Pancreas (tissue), 10 donors: Measurements from ENCODE around the gene HJV. TPM values are rescaled to one million over a fixed set of nuclear protein-coding genes. Genes with fewer than 3 reads are reported as not detected.

ENCODE experiments used
- ATAC-seq, 4 donors: fragments of 200-7000 bp; cut with Tn5 transposase; one replicate each; pipeline versions ENCODE4 v1.8.0 to v1.9.1; 2020; ENCODE audit warnings: mild to moderate bottlenecking in 4 of 4, moderate library complexity in 4 of 4
- DNase-seq, 6 donors: peaks; one replicate each; pipeline ENCODE4 v3.0.0-alpha.2; 2020
- FAIRE-seq: peaks from 2 replicates; lab custom pipeline; 2012; peaks lifted over from hg19 to GRCh38; lab: Jason Lieb, UNC
- H3K27ac ChIP-seq, 4 donors: fragments of 200-600 bp; sonication (generic); 1 replicate in 3 of 4; 2 replicates in 1 of 4; pipeline versions ENCODE4 v1.5.0 to v1.8.0; 2020
- H3K27me3 ChIP-seq, 4 donors: fragments of 200-600 bp; one replicate each; pipeline ENCODE4 v1.8.0; 2021
- H3K36me3 ChIP-seq, 3 donors: fragments of 200-600 bp; sonication (generic) in 1 of 3; one replicate each; pipeline versions ENCODE4 v1.5.0 to v1.8.0; 2020 to 2021
- H3K4me1 ChIP-seq, 3 donors: fragments of 200-600 bp; one replicate each; pipeline ENCODE4 v1.8.0; 2021
- H3K4me3 ChIP-seq, 4 donors: fragments of 200-600 bp; sonication (generic) in 2 of 4; one replicate each; pipeline versions ENCODE4 v1.5.0 to v1.8.0; 2020 to 2021
- H3K9me3 ChIP-seq, 4 donors: fragments of 200-600 bp; one replicate each; pipeline ENCODE4 v1.8.0; 2021
- WGBS, 2 donors: extraction: QIAGEN DNeasy Blood & Tissue Kit; methylation state at CpG; one replicate each; pipeline ENCODE4 v1.1.7; 2013; 5-methylcytosine and 5-hydroxymethylcytosine counted together
- intact Hi-C, 3 donors: fragments of 100-400 bp; cut with DNase I; formaldehyde crosslinking; loops; one replicate each; pipeline versions ENCODE4 v1.11.1 to v1.14.2; 2022
- polyA plus RNA-seq, 2 donors: library from polyadenylated mRNA; stranded (reverse); fragments of 200-250 nt; gene quantifications; one replicate each; pipeline ENCODE4 v1.2.3, GENCODE V29; 2013
- total RNA-seq, 6 donors: library from RNA; stranded (reverse); fragmentation: NEBNext Ultra II Directional in 4 of 6; extraction: Animal tissue kit (Norgen Biotek cat#: 25700) in 4 of 6; gene quantifications; one replicate each; pipeline versions ENCODE4 v1.2.1 to v1.2.4, GENCODE V29; 2021 to 2023
- TF ChIP-seq, protein P1 (sequence below), 4 donors: fragments of 200-600 bp; sonication (generic) in 3 of 4; IDR thresholded peaks; one replicate each; pipeline versions ENCODE4 v1.5.0 to v1.8.0; 2021; ENCODE audit warnings: antibody characterized with exemption in 4 of 4
- donor health status: healthy with polysubstance abuse.
- donor health status: DM: no; HTN: no; CAD: no; lungs with moderate emphysema.
- donor health status: DM: no; HTN: no; CAD: no.
- donor health status: control.
- donor health status: control.
- donor health status: Bipolar disorder and iron deficiency.
- donor health status: DM: yes; HTN: yes; CAD: no.
- donor health status: DM: no; HTN: no; CAD: no.
- donor health status: DM: no; HTN: no; CAD: no.
- donor health status: DM: yes; HTN: yes; CAD: no.

The HJV gene
- total and polyA plus RNA-seq, 8 donors = 0.07 TPM; not detected in 7

- ATAC-seq = no peak
Observed at GRCh38 chr1:146007489-146008133, 13.9 kb downstream of the HJV start.

DNA sequence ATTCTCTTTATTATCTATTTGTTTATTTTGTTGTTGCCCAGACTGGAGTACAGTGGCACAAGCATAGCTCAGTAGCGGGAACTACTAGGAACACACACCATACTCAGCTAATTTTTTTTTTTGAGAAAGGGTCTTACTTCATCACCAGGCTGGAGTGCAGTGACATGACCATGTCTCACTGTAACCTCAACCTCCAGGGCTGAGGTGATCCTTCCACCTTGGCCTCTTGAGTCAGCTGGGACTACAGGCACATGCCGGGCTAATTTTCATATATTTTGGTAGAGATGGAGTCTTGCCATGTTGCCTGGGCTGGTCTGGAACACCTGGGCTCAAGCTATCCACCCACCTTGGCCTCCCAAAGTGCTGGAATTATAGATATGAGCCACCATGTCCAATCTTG lies 19.8 kb downstream of the HJV start:
- Histone ChIP-seq H3K4me3 (no peak overlapping the region), H3K9me3 (no peaks in the 10 kb centered on the region), H3K36me3 (no peaks in the 10 kb centered on the region), H3K27ac (no peak overlapping the region), H3K4me1 (peaks cover 16 to 26% (median 19%) of the 10 kb centered on the region in 3 donors), H3K27me3 (no peaks in the 10 kb centered on the region)
- no peak for ATAC-seq
- intact Hi-C loops = no loop called here
- WGBS, 2 donors = 93 to 98% methylated on average over 2 of the region's 2 CpGs
- DNase-seq = no peak
- FAIRE-seq = no peak
- TF ChIP-seq, protein P1, sequence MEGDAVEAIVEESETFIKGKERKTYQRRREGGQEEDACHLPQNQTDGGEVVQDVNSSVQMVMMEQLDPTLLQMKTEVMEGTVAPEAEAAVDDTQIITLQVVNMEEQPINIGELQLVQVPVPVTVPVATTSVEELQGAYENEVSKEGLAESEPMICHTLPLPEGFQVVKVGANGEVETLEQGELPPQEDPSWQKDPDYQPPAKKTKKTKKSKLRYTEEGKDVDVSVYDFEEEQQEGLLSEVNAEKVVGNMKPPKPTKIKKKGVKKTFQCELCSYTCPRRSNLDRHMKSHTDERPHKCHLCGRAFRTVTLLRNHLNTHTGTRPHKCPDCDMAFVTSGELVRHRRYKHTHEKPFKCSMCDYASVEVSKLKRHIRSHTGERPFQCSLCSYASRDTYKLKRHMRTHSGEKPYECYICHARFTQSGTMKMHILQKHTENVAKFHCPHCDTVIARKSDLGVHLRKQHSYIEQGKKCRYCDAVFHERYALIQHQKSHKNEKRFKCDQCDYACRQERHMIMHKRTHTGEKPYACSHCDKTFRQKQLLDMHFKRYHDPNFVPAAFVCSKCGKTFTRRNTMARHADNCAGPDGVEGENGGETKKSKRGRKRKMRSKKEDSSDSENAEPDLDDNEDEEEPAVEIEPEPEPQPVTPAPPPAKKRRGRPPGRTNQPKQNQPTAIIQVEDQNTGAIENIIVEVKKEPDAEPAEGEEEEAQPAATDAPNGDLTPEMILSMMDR (IDR thresholded peaks at IDR 0.05) = no peak

More at GRCh38 chr1:146007489-146008133, 13.9 kb downstream of the HJV start:
- 59 to 78% methylated on average over 8 of the region's 8 CpGs for WGBS, 2 donors
- H3K4me1 ChIP-seq = peaks cover 0 to 2% (median 0%) of the 10 kb centered on the region in 3 donors
- no peaks in the 10 kb centered on the region for H3K27me3 ChIP-seq
- H3K4me3 ChIP-seq = no peak overlapping the region
- FAIRE-seq = no peak
- no peak for DNase-seq
- H3K36me3 ChIP-seq = no peaks in the 10 kb centered on the region
- intact Hi-C loops = loop anchor here in 1 of 3 donors (2.0 kb wide), 1 partner anchor 33 kb away; no protein-coding TSS in a partner anchor
- H3K9me3 ChIP-seq = no peaks in the 10 kb centered on the region
- TF ChIP-seq, protein P1 (IDR thresholded peaks at IDR 0.05) = peak in 1 of 4 donors; percentile 2
- peak overlapping the region in 2 of 4 donors; percentile 47 to 78 for H3K27ac ChIP-seq

- Histone ChIP-seq H3K4me1 (peaks cover 16 to 26% (median 19%) of the 10 kb centered on the region in 3 donors), H3K27ac (peak overlapping the region; percentile 29 to 96 (median 85)), H3K9me3 (no peaks in the 10 kb centered on the region), H3K4me3 (peak overlapping the region in 2 of 4 donors; percentile 9 to 93), H3K27me3 (no peaks in the 10 kb centered on the region), H3K36me3 (peaks cover 0 to 19% (median 5%) of the 10 kb centered on the region in 3 donors)
- TF ChIP-seq, protein P1 (IDR thresholded peaks at IDR 0.05) = no peak
- no peak for FAIRE-seq
- ATAC-seq = peak in 3 of 4 donors; percentile 7 to 51 (median 14)
- intact Hi-C loops = no loop called here
- 5% methylated on average over 5 of the region's 5 CpGs for WGBS, 2 donors
- DNase-seq = peak in 4 of 6 donors; percentile 52 to 64 (median 58)
Observed at GRCh38 chr1:145999321-146000024, 22.1 kb downstream of the HJV start.

GRCh38 chr1:145997718-145998023 lies 23.9 kb downstream of the HJV start:
- Histone ChIP-seq H3K27ac (peak overlapping the region in 3 of 4 donors; percentile 57 to 96 (median 90)), H3K27me3 (no peaks in the 10 kb centered on the region), H3K4me3 (peak overlapping the region in 3 of 4 donors; percentile 57 to 93 (median 69)), H3K4me1 (peaks cover 16 to 35% (median 19%) of the 10 kb centered on the region in 3 donors), H3K9me3 (no peaks in the 10 kb centered on the region), H3K36me3 (peaks cover 0 to 36% (median 20%) of the 10 kb centered on the region in 3 donors)
- intact Hi-C loops = no loop called here
- TF ChIP-seq, protein P1 (IDR thresholded peaks at IDR 0.05) = no peak
- ATAC-seq = no peak
- DNase-seq = no peak
- 30 to 40% methylated on average over 3 of the region's 3 CpGs for WGBS, 2 donors
- no peak for FAIRE-seq
